T-helper 2 cell (primary cell): ENCODE measurements around the gene ZNHIT2.
A peak's percentile ranks its signal among the peaks of the same experiment; 100 is the strongest.

Source experiments
- DNase-seq, 5 experiments: peaks; one replicate each; pipeline versions ENCODE4 v3.0.0 to v3.0.0-alpha.2; 2012 to 2022

ZNHIT2 gene

DNA sequence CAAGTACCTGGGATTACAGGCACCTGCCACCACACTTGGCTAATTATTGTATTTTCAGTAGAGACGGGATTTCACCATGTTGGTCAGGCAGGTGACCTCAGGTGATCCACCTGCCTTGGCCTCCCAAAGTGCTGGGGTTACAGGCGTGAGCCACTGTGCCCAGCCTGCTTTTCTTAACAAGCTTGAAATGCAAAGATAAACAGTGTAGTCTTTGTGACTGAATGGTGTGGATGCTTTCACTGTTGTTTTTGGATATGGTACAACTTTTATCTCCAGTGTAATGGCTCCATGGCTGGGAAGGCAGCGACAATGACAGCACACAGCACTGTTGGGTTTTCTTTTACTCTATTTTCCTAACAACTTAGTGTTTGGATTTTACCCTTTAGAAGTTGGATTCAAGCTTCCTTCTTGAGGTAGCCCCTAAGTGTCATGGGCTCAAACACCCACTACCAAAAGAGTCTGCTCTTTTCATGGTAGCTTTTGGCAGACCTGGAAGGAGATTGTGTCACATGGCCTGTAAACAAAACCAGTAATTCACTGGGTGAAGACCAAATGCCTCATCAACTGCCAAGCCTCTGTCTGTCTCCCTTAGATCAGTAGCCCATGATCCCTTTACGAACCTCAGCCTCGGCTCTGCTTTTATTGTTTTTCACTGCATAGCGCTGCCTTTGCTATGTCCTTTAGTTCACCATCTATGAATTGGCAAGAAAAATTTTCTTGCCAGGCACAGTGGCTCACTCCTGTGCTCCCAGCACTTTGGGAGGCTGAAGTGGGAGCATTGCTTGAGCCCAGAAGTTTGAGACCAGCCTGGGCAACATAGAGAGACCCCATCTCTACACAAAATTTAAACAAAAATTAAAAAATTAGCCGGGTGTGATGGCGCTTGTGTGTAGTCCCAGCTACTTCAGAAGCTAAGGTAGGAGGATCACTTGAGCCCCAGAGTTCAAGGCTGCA lies 15.1 kb downstream of the ZNHIT2 start:
- no peak for DNase-seq

DNA sequence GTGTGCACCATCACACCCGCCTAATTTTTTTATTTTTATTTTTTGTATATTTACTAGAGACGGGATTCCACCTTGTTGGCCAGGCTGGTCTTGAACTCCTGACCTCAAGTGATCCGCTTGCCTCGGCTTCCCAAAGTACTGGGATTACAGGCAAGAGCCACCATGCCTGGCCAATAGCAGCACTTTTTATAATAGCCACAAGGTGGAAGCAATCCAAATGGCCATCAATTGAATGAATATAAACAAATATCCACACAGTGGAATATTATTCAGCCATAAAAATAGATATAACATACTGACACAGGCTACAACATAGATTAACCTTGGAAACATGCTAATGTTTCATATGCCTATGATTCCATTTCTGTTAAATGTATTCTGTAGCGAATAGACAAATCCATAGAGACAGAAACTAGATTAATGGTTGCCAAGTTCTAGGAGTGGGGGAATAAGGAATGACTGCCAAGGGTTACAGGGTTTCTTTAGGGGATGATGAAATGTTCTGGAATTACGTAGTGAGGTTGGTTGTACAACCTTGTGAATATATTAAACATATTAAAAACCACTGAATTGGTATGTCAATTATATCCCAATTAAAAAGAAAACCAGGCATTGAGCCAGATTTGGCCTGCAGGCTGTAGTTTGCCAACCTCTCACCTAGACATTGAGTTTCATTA lies 16.7 kb downstream of the ZNHIT2 start:
- no peak for DNase-seq

- DNase-seq = no peak
These were observed 20.6 kb downstream of the ZNHIT2 start for GRCh38 chr11:65096926-65097325.

- DNase-seq = peak; percentile 53 to 96 (median 78)
These were observed 21.3 kb downstream of the ZNHIT2 start, which contains the start of gene VPS51 for GRCh38 chr11:65095974-65096806. Gene VPS51, plus strand, starts transcription at chr11:65096214. Its CDS starts 37 bp downstream, at chr11:65096251.

- no peak for DNase-seq
These were observed 22.1 kb downstream of the ZNHIT2 start for GRCh38 chr11:65095427-65095826.

DNA sequence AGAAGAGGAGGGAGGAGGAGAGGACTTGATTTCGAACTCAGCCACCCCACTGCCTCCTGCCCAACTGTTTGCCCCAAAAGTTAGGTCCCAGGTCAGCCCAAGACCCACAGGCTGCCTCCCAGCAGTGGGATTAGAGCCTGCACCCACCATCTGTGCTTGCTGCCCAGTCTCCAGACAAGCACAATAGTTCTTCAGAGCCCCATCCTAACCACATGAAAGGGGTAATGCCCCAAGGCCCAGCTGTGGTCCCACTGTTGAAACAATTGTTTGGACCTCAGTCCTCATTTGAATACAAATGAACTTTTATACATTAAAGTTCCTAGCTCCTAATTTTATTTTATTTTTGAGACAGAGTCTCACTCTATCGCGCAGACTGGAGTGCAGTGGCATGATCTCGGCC lies 26.9 kb downstream of the ZNHIT2 start:
- DNase-seq = no peak

DNA sequence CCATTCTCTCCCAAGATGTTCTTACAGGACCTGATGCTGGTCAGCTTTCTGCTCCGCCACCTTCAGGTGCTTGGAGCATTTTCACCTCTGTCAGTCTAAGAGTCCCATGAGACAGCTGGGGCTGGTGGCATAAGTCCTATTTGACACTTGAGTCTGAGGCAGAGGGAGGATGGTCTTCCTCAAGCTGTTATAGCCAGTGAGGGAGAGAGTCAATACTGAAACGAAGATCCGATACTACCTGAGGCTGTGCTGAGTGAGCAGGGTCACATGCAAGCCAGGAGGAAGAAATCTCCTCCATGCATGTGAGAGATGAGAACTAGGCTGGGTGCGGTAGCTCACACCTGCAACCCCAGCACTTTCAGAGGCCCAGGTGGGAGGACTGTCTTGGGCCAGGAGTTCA lies 27.9 kb downstream of the ZNHIT2 start:
- no peak for DNase-seq

DNA sequence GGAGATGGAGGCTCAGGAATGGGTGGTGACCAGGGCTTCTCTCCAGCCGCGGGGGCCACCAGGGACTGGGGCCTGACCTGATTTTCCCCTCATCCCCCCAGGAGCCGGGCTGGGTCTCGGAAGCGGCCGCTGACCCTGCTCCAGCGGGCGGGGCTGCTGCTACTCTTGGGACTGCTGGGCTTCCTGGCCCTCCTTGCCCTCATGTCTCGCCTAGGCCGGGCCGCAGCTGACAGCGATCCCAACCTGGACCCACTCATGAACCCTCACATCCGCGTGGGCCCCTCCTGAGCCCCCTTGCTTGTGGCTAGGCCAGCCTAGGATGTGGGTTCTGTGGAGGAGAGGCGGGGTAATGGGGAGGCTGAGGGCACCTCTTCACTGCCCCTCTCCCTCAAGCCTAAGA lies 29.7 kb downstream of the ZNHIT2 start:
- DNase-seq = no peak

DNA sequence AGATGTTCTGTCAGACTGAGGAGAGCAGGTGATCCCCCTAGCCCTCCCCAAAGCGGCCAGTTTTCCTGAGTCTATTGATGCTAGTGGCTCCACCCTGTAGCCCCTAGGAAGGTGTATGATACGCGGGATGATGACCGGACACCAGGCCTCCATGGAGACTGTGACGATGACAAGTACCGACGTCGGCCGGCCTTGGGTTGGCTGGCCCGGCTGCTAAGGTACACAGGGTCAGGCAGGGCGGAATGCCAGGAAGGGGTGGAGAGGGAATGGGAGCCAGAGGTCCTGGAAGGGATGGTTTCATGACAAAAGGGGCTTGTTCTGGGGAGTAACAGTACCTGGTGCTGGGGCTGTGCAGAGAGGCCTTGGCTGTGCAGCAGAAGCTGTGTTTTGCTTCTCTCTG lies 30.3 kb downstream of the ZNHIT2 start:
- DNase-seq = no peak

DNA sequence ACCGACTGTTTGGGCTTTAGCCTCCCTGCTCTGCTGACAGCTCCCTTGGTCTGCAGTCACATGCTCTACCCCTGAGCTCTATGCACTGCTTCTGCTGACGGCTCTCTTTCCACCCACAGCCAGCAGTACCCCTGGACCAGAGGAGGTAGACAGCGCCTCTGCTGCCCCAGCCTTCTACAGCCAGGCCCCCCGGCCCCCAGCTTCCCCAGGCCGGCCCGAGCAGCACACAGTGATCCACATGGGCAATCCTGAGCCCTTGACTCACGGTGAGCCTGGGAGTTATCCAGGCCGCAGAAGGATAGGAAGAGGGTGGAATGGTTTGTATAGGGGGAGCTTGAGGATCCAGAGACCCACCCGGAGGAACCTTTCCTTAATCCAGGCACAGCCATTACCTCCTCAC lies 30.7 kb downstream of the ZNHIT2 start:
- DNase-seq = no peak

DNA sequence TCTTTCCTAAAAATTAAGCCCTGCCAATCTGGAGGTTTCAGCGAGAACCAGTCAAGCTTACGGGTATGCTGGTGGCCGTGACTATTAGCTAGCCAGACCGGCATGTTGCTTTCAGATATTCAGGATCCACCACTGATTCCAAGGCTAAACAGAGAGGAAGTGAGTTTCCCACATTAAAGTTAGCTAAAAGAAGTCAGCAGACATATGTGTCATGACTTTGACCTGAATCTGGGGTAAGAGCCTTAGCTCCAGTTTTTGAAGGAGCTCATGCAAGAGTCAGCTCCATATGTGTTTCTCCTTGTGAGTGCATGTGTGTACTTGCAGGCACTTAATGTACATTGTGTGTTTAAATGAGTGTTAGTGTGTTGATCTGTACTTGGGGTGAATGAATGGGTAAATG lies 32.1 kb downstream of the ZNHIT2 start:
- no peak for DNase-seq

DNA sequence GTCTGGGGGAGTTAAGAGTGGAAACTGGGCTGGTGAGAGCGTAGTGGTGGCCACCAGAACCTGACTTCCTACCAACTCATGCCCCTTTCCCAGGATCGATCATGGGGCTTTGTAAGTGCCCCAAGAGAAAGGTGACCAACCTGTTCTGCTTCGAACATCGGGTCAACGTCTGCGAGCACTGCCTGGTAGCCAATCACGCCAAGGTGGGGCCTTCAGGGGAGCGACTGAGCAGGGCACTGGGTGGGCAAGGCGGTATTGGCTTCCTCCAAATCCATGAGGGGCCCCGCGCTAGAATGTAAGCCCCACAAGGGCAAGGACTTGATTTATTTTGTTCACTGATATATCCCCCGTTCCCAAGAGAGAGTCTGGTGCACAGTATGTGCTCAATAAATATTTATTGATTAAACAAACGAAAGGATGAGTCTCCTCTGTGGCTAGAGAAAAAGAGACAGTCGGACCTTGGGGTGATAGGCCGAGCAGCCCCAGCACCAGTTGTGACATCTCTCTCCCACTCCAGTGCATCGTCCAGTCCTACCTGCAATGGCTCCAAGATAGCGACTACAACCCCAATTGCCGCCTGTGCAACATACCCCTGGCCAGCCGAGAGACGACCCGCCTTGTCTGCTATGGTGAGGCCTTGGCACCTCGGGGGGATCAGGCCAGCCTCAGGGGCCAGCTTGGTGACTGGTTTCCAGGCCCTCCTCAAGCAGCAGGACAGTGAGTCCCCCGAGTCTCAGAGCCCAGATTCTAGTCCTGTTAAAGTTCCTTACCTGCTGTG lies 32.7 kb downstream of the ZNHIT2 start:
- DNase-seq = no peak

DNA sequence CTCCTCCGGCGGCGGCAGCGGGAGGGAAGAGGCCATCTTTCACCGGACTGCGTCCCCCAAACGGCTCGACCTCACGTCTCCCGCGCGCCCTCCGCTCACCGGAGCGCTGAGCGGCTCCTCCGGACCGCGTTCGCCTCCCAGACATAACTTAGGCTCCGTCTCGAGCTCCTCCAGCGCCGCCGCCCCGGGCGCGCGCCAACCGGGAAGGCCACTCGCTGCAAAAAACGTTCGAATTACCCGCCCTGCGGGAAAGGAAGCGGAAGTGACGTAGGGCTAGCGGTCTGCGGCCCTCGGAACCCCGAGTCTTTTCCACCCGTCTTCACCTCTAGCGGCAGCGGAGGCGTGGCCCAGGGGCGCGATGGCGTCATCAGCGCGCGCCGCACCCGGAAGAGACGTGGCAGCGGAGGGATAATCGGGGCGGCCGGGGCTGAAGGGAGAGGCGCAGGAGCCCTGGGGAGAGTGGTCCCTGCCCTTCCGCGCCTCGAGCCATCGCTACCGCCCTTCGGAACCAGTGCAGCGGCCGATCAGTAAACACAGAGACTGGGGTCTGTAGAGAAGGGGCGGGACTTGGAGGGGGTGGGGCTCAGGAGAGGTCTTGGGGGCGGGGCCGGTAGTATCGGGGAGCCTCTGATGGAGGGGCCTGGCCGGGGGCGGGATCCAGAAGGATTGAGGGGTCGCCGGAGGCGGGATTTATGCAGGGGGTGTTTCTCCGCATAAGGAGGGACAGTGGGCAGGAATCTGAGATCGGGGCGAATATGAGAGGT lies 33.5 kb downstream of the ZNHIT2 start, which contains the start of the genes CDCA5 and ZFPL1:
CDCA5 (minus strand) TSS at position 207 of the 764 bp plus-strand sequence; CDS start at position 145, 62 bp downstream.
ZFPL1 (plus strand) TSS at position 389 of the 764 bp plus-strand sequence. CDS start 477 bp downstream, outside the sequence.
- peak; percentile 90 to 98 (median 93) for DNase-seq

DNA sequence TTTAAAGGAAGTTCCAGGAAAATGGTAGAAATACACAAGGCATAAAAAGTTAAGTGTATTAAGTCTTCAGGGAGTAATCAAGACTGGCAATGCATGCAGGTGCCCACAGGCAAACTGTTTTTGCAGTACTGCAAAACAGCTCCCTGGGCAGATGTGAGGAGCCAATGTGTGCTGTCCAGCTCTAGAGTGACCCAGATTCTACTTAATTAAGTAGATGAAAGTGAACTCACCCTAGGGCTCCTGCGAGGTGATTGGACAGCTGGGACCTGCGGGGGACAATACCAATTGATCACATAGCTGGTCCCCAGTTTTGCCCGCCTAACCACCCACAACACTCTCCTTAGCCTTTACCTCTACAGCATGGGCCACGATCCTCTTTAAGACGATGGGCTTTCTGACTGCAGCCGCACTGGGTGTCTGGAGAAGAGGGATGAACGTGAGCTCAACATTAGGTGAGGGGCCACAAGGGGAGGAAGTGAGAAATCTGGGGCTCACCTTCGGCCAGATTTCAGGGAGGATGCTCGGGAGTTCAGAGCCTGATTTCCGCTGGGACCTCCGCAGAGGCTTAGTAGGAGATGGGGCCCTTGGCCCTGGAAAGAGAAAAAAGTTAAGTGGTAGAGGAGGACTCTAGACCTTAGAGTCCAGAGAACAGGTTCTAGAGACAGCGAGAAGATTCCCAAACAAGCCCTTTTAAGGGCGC lies 34.2 kb downstream of the ZNHIT2 start:
- DNase-seq = peak in 1 of 5 experiments; percentile 21

DNA sequence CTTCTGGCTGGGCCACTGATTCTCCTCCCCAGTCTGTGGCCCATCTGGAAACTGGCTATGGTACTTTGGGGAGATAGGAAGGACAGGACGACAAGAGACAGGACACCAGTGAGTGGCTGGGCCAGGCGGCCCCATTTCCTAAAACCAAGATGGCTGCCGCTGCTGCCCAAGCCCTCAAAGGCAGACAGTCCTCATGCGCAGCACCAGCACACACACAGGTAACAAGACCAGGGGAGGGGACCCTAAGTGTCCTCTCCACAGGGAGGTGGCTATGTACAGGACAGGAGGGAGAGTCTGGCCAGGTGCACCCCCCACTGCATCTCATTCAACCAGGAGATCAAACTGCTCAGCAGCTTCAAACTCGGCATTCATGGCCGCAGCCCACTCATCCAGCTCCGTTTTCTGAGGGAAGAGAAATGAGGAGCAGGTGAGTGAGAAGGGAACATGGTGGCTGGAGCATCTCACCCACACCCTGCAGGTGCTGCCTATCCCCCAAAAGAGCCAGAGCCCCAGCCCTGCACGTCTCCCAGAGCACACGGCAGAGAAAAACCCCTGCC lies 38.6 kb downstream of the ZNHIT2 start:
- DNase-seq = no peak

DNA sequence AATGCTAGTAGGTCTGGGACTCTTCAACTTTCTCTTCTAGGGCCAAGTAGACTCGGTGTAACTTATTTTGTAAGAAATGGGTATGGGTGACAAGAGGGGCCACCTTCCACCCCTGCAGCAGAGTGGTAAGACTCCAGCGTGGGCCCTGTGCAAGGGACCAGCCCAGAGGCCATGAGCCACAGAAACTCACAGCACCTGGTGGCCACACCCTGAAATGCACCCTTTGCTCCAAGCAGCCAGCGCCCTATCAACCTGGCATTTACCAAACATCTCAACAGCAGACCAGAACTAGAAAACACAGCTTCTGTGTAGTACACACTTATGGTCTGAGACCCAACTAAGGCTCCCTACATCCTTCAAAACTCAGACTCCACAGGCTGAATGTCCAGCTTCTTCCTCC lies 39.4 kb downstream of the ZNHIT2 start:
- peak; percentile 32 to 84 (median 60) for DNase-seq

DNA sequence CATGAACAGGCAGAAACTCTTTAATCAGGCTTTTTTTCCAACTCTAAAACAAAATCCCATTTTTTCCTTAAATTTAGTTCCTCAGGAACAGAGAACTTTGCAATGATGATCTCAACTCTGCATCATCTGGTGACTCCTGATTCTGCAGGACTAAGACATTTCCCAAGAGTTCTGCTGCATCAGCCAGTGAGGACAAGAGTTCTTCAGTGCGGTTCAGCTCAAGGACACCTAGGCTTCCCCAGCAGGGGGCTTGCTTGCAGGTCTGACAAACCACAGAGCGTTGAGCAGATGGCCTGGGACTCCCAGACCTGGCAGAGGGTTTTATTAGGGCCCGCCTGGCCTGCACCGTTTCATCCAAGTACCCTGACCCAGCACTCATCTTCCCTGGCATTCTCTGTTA lies 40.0 kb downstream of the ZNHIT2 start:
- no peak for DNase-seq

- no peak for DNase-seq
These were observed 44.9 kb downstream of the ZNHIT2 start for GRCh38 chr11:65072631-65072966.

- no peak for DNase-seq
These were observed 45.4 kb downstream of the ZNHIT2 start for GRCh38 chr11:65071907-65072630.
